ENCODE results near the gene CLRN3.

Gene CLRN3

DNA sequence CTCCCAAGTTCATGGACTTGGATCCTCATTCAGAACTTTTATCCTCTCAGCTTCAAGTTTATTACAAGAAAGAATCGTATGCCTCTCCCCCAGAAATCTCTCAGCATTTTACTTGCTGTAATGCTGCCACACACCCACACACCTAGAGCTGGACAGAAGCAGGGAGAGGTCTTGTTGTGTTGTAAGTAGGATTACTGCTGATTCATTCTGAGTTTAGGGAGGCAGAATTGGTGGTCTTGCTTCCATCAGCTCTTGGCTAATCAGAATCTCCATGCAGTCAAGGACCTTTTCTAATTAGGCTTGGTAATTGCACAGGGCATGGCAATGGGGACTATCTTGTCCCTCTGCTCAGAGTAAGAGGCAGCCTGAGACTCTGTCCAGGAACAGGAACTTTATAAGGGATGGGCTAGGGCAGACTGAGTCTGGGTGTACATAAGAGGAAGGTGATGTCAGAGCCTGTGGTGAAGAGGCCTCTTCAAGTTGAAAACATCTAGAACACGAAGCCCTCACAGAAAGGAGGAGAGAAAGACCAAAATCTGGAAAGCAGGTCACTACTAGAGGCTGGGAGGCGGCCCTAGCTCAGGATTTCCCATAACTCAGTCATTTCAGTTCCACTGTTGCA lies 7.1 kb upstream of the CLRN3 start:
- no peak for DNase-seq (ENCODE audit: low spot score)

DNA sequence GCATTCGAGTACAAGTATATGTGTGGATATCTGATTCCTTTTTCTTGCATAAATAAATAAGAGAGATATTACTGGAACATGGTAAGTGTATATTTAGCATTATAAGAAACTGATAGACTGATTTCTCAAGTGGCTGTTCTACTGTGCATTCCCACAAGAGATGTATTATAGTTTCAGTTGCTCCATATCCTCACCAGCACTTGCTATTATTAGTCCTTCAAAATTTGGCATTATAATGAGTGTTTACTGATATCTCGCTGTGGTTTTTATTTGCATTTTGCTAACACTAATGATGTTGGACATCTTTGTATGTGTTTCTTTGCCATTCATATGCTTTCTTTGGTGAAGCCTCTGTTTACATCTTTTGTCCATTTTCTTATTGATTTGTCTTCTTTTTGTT lies 4.4 kb upstream of the CLRN3 start:
- DNase-seq (ENCODE audit: low spot score), result no peak

DNA sequence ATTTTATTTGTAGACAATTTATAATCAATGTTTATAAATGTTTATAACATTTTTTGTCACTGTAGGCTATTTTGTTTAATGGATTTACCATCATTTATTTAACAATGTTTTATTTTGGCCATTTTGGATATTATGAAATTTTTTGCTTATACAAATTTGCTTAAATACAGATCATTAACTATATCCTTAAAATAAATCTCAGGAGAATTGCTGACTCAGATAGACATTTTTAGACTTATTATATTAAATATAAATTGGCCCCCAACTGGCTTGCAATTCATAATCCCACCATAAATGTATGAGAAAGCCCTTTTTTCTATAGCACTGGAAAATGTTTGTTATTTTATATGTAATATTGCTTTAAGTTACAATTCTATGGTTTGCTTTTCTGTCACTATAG lies 3.8 kb upstream of the CLRN3 start:
- no peak for DNase-seq (ENCODE audit: low spot score)

DNA sequence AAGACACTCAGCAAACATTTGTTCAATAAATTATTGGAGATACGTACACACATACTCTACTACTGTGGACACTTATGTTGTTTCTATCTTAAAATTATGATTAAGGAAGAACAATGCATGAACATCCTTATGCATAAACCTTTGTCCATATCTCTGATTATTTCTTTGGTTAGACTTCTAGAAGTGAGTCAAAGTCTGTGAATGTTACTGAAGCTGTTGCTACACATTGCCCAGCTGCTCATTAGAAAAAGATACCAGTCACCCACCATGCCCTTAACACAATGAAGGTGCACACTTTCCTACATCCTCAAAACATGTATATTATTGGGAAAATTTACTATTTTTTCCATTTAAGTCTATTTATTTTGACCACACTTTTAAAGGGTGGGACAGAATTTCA lies 1.4 kb upstream of the CLRN3 start:
- no peak for DNase-seq (ENCODE audit: low spot score)

DNA sequence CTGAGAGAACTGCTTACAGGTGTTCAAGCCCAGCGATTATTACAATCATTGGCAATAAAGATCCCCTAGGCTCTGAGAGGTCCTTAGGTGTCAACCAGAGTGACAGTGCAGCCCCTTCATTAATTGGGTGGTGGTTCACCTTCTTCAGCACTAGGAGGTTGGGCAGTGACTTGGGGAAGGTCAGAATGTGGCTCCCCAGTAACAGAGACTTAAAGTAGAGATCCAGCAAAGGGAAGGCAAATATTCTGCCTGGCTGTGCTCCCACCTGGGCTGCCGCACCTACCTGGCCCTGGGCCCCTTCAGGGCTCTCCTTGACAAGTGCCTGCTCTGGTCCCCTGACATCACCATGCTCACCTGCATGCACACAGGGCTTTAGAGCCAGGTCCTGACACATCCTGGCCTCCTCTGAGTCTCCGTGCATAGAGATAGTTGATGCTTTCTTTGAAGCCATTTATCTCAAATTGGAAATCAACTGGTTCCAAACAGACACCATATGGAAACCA lies 1.9 kb downstream of the CLRN3 start:
- no peak for DNase-seq (ENCODE audit: low spot score)

GRCh38 chr10:127890216-127890615 lies 2.5 kb downstream of the CLRN3 start:
- DNase-seq (ENCODE audit: low spot score), result no peak

- DNase-seq (ENCODE audit: low spot score), result no peak
Measured at GRCh38 chr10:127889605-127890195, 3.0 kb downstream of the CLRN3 start.

DNA sequence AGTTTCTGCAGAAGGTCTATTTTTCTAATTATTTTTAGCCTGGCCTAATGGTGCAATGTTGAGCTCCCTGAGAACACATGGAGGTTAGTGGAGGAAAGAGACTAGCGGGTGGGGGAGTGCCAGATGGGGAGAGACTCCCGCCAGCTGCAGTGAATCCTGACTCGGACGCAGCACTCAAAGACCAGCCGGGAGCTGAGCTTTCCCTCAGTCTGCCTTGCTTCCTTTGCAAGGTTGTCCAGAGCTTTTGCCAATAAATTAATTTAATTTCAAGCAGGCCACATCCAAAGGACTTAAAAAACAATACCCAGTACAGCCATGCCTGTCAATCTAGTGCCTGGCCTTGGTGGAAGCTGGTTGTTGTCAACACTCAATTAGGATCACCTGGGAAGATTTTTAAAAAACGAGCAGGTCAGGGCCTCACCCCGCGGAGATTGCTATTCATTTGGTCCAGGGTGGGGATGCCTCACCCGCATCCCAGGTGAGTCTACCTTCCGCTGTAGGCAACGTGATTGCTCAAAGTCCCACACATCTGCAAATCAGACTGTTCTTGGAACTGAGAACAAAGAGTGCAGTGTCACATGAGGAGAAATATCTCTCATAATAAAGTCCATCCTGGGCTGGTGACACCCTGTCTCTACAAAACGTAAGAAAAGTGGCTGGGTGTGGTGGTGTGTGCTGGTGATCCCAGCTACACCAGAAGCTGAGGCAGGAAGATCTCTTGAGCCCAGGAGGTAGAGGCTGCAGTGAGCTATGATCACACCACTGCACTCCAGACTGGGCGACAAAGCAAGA lies 4.0 kb downstream of the CLRN3 start:
- DNase-seq (ENCODE audit: low spot score), result no peak

DNA sequence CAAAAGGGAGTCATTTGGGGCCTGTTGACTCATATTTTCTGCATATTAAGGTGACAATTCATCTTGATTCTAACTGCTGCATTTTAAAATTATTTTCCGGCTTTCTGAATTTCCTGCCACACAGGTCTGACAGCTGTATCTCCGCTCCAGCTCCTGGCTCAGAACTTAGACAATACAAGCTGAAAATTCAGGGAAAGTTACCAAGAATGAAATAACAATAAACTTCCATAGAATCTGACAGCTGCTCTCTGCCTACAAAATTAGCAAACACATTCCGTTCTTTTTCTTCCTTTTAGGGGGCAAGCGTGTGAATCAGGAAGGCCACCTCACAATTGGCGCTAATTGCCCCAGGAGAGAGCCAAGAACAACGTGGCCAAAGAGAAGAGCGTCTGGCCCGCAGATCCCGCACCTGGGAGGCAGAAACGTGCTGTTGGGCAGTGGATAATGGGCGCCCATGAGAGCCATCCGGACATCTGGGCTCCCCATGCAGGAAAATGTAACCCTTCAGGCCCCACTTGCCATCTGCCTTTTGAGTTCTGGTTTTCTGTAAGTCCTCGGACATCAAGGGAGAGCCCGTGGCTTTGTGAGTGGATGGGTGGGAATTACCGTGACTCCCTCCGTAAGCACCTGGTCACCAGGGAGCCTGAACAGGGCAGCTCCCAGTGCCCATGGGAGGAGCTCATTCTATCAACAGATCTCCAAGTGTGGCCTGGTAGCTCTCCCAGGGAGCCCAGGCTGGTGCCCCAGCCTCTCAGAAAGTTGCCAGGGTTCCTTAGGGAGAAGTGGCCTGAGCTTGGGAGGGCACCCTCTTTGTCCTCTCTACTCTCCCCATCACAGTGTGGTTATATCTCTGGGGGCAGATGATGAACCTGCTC lies 5.0 kb downstream of the CLRN3 start:
- no peak for DNase-seq (ENCODE audit: low spot score)

DNA sequence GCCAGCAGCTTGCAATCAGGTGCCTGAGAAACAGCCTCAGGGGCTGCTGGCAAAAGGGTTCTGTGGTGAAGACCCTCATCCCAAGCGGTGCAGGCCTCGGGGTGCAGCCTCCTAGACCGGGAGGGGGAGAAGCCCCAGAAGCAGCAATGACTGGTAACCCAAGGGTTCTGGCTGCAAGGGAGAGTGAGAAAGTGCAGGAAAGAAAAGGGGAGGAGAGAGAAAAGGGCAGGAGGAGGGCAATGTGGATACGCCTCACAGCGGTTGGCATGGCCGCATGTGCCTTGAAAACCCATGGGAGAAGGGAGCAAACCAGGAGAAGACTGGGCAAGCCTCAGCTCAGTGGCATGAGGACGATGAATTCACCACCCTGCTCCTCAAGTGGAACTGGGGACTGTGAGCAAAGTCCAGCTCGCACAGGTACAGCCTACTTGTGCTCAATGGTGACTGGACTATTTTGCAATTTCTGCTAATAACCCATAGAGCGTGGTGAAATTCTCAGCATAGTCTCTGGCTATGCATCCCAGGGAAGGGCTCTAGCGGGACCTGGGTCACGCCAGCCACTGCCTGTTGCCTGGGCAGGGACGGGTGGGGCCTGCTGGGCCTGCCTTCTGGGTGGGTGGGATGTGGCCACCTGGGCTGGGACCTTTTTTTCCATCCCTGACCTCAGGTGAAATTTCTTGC lies 6.2 kb downstream of the CLRN3 start:
- no peak for DNase-seq (ENCODE audit: low spot score)

- DNase-seq (ENCODE audit: low spot score), result no peak
Measured at GRCh38 chr10:127884501-127884900, 8.2 kb downstream of the CLRN3 start.

- DNase-seq (ENCODE audit: low spot score), result no peak
Measured at GRCh38 chr10:127883516-127883915, 9.2 kb downstream of the CLRN3 start.

GRCh38 chr10:127882801-127883459 lies 9.8 kb downstream of the CLRN3 start:
- DNase-seq (ENCODE audit: low spot score), result no peak

GRCh38 chr10:127882391-127882790 lies 10.3 kb downstream of the CLRN3 start:
- no peak for DNase-seq (ENCODE audit: low spot score)

DNA sequence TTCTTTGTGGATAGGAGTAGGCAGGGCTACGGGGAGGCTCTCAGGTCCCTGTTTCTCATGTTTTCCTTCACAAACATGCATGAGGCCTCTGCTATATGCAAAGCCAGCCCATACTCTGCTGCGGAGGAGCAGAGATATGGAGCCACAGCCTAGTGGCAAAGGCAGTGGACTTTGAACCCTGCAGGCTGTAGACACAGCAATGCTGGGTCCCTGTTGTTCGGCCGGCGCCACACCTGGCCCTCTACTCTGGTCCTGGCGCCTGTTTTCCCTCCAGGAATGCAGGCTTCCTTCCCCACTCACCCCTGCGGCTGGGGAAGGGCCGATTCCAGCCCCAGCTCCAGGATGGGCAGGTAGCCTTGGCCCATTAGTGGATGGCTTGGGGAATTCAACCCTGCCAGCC lies 11.5 kb downstream of the CLRN3 start:
- no peak for DNase-seq (ENCODE audit: low spot score)

- no peak for DNase-seq (ENCODE audit: low spot score)
Measured at GRCh38 chr10:127880557-127880956, 12.2 kb downstream of the CLRN3 start.

DNA sequence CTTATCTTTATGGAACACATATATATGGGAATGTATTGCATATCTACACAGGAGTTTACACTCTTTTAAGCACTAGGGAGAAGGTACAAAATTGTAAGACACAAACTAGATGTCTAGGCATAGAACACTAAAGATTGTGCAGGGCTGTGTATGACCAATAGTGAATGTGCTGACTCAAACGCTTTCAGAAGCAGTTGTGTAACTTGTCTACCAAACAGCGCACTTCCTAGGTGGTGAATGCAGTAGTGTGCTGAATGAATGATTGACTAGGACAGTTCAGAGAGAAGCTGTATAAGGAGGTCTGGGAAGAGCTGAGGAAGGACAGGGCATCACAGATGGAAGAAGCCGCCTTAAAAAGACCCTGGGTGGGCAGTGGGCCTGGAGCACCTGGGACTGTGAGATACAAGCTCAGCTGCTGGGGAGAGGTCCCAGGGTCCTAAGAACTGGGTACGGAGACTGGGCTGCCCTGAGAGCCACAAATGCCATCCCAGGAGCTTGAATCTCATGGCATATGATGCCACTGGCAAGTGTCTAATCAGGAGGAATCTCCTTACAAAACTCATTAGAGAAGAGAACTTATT lies 14.2 kb downstream of the CLRN3 start:
- DNase-seq (ENCODE audit: low spot score), result no peak

GRCh38 chr10:127877699-127878098 lies 15.0 kb downstream of the CLRN3 start:
- DNase-seq (ENCODE audit: low spot score), result no peak

DNA sequence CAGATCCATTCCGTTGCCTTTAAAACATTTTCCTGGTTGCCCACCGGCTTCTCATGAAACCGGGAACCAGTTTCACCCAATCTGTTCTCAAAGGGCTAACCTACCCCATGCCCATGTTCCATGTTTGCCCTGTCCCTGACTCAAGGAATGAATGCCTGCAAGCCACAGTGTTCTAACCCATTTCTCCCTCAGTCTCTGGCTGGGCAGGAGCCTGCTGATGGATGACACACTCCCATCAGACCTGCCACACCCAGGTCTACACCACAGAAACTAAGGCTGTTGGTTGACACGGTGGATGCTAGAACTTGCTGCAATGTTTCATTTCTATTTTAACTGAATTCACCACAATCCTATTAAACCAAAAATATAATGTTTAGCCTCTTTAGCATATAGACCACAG lies 15.6 kb downstream of the CLRN3 start:
- DNase-seq (ENCODE audit: low spot score), result no peak

- DNase-seq (ENCODE audit: low spot score), result no peak
Measured at GRCh38 chr10:127875916-127876315, 16.8 kb downstream of the CLRN3 start.

DNA sequence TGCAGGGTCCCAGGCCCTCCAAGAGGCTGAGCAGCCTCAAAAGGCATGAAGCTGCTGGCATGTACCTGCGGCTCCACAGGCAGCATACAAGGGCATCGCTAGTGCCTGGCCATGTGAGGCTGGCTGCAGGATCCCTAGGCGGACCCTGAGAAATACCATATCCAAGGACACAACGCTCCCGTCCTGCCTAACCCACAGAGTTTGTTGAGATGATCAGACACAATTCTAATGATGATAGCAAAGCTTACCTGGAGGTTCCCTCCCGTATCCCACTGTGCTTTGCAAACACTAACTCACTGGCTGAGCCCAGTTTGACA lies 17.3 kb downstream of the CLRN3 start:
- DNase-seq (ENCODE audit: low spot score), result no peak
